SU-DHL-6 (cell line): ENCODE measurements around the gene DCDC2C.

Experiments used
- EZH2phosphoT487 ChIP-seq: fragments of 200-600 bp; sonication (generic), shearing (Covaris generic); conservative IDR thresholded peaks from 2 replicates; pipeline ENCODE4 v1.6.1; 2018; ENCODE audit warnings: mild to moderate bottlenecking, antibody characterized with exemption, low read length, moderate library complexity, mixed read lengths
- TF ChIP-seq, protein P1 (sequence below): fragments of 200-600 bp; sonication (generic); IDR thresholded peaks from one replicate; pipeline ENCODE4 v1.5.1; 2017; ENCODE audit warnings: antibody characterized with exemption, mild to moderate bottlenecking, low read length, moderate library complexity; ENCODE audit not compliant: insufficient read depth, poor library complexity, severe bottlenecking

DNA sequence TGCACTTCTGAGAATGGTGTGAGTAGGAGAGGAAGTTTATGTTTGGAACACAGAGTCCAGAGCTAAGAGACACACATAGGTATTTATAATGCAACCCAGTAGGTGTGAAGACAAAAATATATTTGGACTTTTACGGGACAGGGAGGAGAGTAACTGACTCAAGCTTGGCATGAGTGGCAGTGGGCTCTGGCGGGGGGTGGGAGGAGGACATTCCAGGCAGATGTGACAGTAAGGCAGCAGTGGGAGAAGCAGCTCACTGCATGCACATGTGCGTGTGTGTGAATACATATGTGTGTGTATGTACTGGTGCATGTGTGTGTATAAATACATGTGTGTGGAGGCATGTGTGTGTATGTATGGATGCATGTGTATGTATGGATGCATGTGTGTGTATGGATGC is 51.4 kb downstream of the DCDC2C start:
- TF ChIP-seq, protein P1, sequence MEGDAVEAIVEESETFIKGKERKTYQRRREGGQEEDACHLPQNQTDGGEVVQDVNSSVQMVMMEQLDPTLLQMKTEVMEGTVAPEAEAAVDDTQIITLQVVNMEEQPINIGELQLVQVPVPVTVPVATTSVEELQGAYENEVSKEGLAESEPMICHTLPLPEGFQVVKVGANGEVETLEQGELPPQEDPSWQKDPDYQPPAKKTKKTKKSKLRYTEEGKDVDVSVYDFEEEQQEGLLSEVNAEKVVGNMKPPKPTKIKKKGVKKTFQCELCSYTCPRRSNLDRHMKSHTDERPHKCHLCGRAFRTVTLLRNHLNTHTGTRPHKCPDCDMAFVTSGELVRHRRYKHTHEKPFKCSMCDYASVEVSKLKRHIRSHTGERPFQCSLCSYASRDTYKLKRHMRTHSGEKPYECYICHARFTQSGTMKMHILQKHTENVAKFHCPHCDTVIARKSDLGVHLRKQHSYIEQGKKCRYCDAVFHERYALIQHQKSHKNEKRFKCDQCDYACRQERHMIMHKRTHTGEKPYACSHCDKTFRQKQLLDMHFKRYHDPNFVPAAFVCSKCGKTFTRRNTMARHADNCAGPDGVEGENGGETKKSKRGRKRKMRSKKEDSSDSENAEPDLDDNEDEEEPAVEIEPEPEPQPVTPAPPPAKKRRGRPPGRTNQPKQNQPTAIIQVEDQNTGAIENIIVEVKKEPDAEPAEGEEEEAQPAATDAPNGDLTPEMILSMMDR = no peak
- TF ChIP-seq EZH2phosphoT487 = no peak
